HEK293 (cell line): ENCODE data around the gene TTC31.

Experiments
- BCL11A ChIP-seq: fragments of 450-650 bp; formaldehyde crosslinking; IDR thresholded peaks from 2 replicates; pipeline ENCODE4 v1.5.1; 2016; ENCODE audit warnings: low read depth, missing biosample characterization, missing genetic modification characterization
- BCL6B ChIP-seq: fragments of 450-650 bp; formaldehyde crosslinking; IDR thresholded peaks from 2 replicates; pipeline ENCODE4 v1.5.1; 2017; ENCODE audit warnings: missing biosample characterization, missing genetic modification characterization
- KLF10 ChIP-seq: fragments of 450-650 bp; IDR thresholded peaks from 2 replicates; pipeline ENCODE4 v1.5.1; 2018; ENCODE audit warnings: missing biosample characterization, mild to moderate bottlenecking, missing genetic modification characterization
- KLF7 ChIP-seq: fragments of 450-650 bp; formaldehyde crosslinking; IDR thresholded peaks from 2 replicates; pipeline ENCODE4 v1.5.1; 2016; ENCODE audit warnings: missing biosample characterization, missing genetic modification characterization, borderline replicate concordance
- KLF8 ChIP-seq: fragments of 450-650 bp; formaldehyde crosslinking; IDR thresholded peaks from 2 replicates; pipeline ENCODE4 v1.5.1; 2016; ENCODE audit warnings: missing biosample characterization, missing genetic modification characterization
- KLF9 ChIP-seq: fragments of 450-650 bp; formaldehyde crosslinking; IDR thresholded peaks from 2 replicates; pipeline ENCODE4 v1.5.1; 2016; ENCODE audit warnings: missing biosample characterization, missing genetic modification characterization, low read depth
- MEIS1 ChIP-seq: sonication (generic); formaldehyde crosslinking; IDR thresholded peaks from 2 replicates; pipeline ENCODE4 v1.8.1; 2022; ENCODE audit warnings: missing genetic modification reagents, mild to moderate bottlenecking, borderline replicate concordance
- RBAK ChIP-seq: fragments of 450-650 bp; formaldehyde crosslinking; IDR thresholded peaks from 2 replicates; pipeline ENCODE4 v1.5.1; 2016; ENCODE audit warnings: missing biosample characterization, missing genetic modification characterization
- ZBTB26 ChIP-seq: fragments of 450-650 bp; formaldehyde crosslinking; optimal IDR thresholded peaks from 2 replicates; pipeline ENCODE3; 2016; ENCODE audit warnings: missing biosample characterization, mild to moderate bottlenecking, missing genetic modification characterization
- ZBTB44 ChIP-seq: fragments of 450-650 bp; IDR thresholded peaks from 2 replicates; pipeline ENCODE4 v1.5.1; 2018; ENCODE audit warnings: missing biosample characterization, mild to moderate bottlenecking, missing genetic modification characterization
- ZNF2 ChIP-seq: fragments of 450-650 bp; formaldehyde crosslinking; IDR thresholded peaks from 2 replicates; pipeline ENCODE4 v1.5.1; 2016; ENCODE audit warnings: missing biosample characterization, missing genetic modification characterization
- ZNF202 ChIP-seq: fragments of 450-650 bp; formaldehyde crosslinking; IDR thresholded peaks from 2 replicates; pipeline ENCODE4 v1.5.1; 2016; ENCODE audit warnings: missing biosample characterization, missing genetic modification characterization, borderline replicate concordance
- ZNF223 ChIP-seq: fragments of 450-650 bp; formaldehyde crosslinking; IDR thresholded peaks from 2 replicates; pipeline ENCODE4 v1.5.1; 2016; ENCODE audit warnings: missing biosample characterization, missing genetic modification characterization
- ZNF24 ChIP-seq: fragments of 450-650 bp; formaldehyde crosslinking; IDR thresholded peaks from 2 replicates; pipeline ENCODE4 v1.5.1; 2016; ENCODE audit warnings: missing biosample characterization, missing genetic modification characterization
- ZNF311 ChIP-seq: fragments of 450-650 bp; formaldehyde crosslinking; IDR thresholded peaks from 2 replicates; pipeline ENCODE4 v1.5.1; 2017; ENCODE audit warnings: missing biosample characterization, missing genetic modification characterization, borderline replicate concordance
- ZNF350 ChIP-seq: fragments of 450-650 bp; formaldehyde crosslinking; IDR thresholded peaks from 2 replicates; pipeline ENCODE4 v1.5.0; 2017; ENCODE audit warnings: missing biosample characterization, mild to moderate bottlenecking, missing genetic modification characterization
- ZNF362 ChIP-seq: fragments of 450-650 bp; formaldehyde crosslinking; IDR thresholded peaks from 2 replicates; pipeline ENCODE4 v1.5.1; 2016; ENCODE audit warnings: missing biosample characterization, missing genetic modification characterization
- ZNF416 ChIP-seq: fragments of 450-650 bp; formaldehyde crosslinking; IDR thresholded peaks from 2 replicates; pipeline ENCODE4 v1.5.1; 2016; ENCODE audit warnings: missing biosample characterization, missing genetic modification characterization
- ZNF549 ChIP-seq: fragments of 450-650 bp; IDR thresholded peaks from 2 replicates; pipeline ENCODE4 v1.5.1; 2018; ENCODE audit warnings: missing biosample characterization, missing genetic modification characterization, mild to moderate bottlenecking, inconsistent platforms, moderate library complexity
- ZNF555 ChIP-seq: fragments of 450-650 bp; formaldehyde crosslinking; conservative IDR thresholded peaks from 2 replicates; pipeline ENCODE4 v1.5.1; 2017; ENCODE audit warnings: missing biosample characterization, mild to moderate bottlenecking, missing genetic modification characterization, inconsistent platforms
- ZNF610 ChIP-seq: fragments of 450-650 bp; formaldehyde crosslinking; IDR thresholded peaks from 2 replicates; pipeline ENCODE4 v1.5.1; 2016; ENCODE audit warnings: missing biosample characterization, missing genetic modification characterization, borderline replicate concordance
- ZNF621 ChIP-seq: fragments of 450-650 bp; formaldehyde crosslinking; IDR thresholded peaks from 2 replicates; pipeline ENCODE4 v1.5.1; 2017; ENCODE audit warnings: missing biosample characterization, missing genetic modification characterization
- ZNF76 ChIP-seq: fragments of 450-650 bp; formaldehyde crosslinking; IDR thresholded peaks from 2 replicates; pipeline ENCODE4; 2016; ENCODE audit warnings: low read depth, missing biosample characterization, missing genetic modification characterization, borderline replicate concordance
- ZNF768 ChIP-seq: fragments of 450-650 bp; formaldehyde crosslinking; IDR thresholded peaks from 2 replicates; pipeline ENCODE4 v1.5.1; 2018; ENCODE audit warnings: missing biosample characterization, mild to moderate bottlenecking, missing genetic modification characterization
- ZNF837 ChIP-seq: fragments of 450-650 bp; formaldehyde crosslinking; IDR thresholded peaks from 2 replicates; pipeline ENCODE4 v1.5.1; 2016; ENCODE audit warnings: missing biosample characterization, missing genetic modification characterization
- TF ChIP-seq, protein P1 (sequence below): fragments of 450-650 bp; formaldehyde crosslinking; conservative IDR thresholded peaks from 2 replicates; pipeline ENCODE4 v1.5.1; 2016; ENCODE audit warnings: low read depth, missing biosample characterization, missing genetic modification characterization
- TF ChIP-seq, protein P2 (sequence below): fragments of 450-650 bp; formaldehyde crosslinking; IDR thresholded peaks from 2 replicates; pipeline ENCODE4 v1.5.1; 2016; ENCODE audit warnings: missing biosample characterization, missing genetic modification characterization

TTC31 gene

GRCh38 chr2:74454654-74455511, 28.0 kb upstream of the TTC31 start, which contains the start of gene INO80B (continued):
- TF ChIP-seq RBAK (no peak), ZNF76 (tag by site-specific recombination) (peak; percentile 91), ZNF362 (tag by site-specific recombination) (peak; percentile 48; the same call in 1 of the 2 replicates), ZNF223 (tag by site-specific recombination) (no peak), ZNF837 (tag by site-specific recombination) (no peak), KLF8 (tag by site-specific recombination) (peak; percentile 99), ZNF549 (tag by site-specific recombination) (no peak), ZNF24 (tag by site-specific recombination) (peak; percentile 94), KLF7 (tag by site-specific recombination) (peak; percentile 91), ZNF350 (tag by site-specific recombination) (no peak), ZNF202 (no peak), BCL6B (tag by site-specific recombination) (no peak), KLF9 (peak; percentile 99), ZNF555 (tag by site-specific recombination) (no peak), KLF10 (tag by site-specific recombination) (peak; percentile 98), ZNF311 (tag by site-specific recombination) (no peak), ZBTB44 (tag by site-specific recombination) (peak; percentile 56; the same call in 1 of the 2 replicates), MEIS1 (CRISPR knock-in tag) (no peak), ZNF2 (peak; percentile 71), ZNF610 (tag by site-specific recombination) (peak; percentile 65; the same call in 1 of the 2 replicates), ZBTB26 (peak; percentile 36), ZNF768 (tag by site-specific recombination) (no peak), BCL11A (no peak), ZNF416 (tag by site-specific recombination) (no peak), ZNF621 (no peak)
- TF ChIP-seq, protein P1, sequence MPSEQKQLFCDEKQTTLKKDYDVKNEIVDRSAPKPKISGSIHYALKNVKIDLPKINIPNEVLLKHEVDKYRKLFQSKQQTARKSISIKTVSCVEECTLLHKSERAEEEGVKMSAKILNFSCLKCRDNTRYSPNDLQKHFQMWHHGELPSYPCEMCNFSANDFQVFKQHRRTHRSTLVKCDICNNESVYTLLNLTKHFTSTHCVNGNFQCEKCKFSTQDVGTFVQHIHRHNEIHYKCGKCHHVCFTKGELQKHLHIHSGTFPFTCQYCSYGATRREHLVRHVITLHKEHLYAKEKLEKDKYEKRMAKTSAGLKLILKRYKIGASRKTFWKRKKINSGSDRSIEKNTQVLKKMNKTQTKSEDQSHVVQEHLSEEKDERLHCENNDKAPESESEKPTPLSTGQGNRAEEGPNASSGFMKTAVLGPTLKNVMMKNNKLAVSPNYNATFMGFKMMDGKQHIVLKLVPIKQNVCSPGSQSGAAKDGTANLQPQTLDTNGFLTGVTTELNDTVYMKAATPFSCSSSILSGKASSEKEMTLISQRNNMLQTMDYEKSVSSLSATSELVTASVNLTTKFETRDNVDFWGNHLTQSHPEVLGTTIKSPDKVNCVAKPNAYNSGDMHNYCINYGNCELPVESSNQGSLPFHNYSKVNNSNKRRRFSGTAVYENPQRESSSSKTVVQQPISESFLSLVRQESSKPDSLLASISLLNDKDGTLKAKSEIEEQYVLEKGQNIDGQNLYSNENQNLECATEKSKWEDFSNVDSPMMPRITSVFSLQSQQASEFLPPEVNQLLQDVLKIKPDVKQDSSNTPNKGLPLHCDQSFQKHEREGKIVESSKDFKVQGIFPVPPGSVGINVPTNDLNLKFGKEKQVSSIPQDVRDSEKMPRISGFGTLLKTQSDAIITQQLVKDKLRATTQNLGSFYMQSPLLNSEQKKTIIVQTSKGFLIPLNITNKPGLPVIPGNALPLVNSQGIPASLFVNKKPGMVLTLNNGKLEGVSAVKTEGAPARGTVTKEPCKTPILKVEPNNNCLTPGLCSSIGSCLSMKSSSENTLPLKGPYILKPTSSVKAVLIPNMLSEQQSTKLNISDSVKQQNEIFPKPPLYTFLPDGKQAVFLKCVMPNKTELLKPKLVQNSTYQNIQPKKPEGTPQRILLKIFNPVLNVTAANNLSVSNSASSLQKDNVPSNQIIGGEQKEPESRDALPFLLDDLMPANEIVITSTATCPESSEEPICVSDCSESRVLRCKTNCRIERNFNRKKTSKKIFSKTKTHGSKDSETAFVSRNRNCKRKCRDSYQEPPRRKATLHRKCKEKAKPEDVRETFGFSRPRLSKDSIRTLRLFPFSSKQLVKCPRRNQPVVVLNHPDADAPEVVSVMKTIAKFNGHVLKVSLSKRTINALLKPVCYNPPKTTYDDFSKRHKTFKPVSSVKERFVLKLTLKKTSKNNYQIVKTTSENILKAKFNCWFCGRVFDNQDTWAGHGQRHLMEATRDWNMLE (tag by site-specific recombination): peak; percentile 86
- TF ChIP-seq, protein P2, sequence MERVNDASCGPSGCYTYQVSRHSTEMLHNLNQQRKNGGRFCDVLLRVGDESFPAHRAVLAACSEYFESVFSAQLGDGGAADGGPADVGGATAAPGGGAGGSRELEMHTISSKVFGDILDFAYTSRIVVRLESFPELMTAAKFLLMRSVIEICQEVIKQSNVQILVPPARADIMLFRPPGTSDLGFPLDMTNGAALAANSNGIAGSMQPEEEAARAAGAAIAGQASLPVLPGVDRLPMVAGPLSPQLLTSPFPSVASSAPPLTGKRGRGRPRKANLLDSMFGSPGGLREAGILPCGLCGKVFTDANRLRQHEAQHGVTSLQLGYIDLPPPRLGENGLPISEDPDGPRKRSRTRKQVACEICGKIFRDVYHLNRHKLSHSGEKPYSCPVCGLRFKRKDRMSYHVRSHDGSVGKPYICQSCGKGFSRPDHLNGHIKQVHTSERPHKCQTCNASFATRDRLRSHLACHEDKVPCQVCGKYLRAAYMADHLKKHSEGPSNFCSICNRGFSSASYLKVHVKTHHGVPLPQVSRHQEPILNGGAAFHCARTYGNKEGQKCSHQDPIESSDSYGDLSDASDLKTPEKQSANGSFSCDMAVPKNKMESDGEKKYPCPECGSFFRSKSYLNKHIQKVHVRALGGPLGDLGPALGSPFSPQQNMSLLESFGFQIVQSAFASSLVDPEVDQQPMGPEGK (tag by site-specific recombination): peak; percentile 69
